ENCODE results near the gene LYZL1. TPM values are rescaled to one million over a fixed set of nuclear protein-coding genes. Genes with fewer than 3 reads are reported as not detected.

LYZL1 gene
- total and polyA plus RNA-seq, 2 donors (not counting 1 experiment from before 2014, with no cell fraction given) = not detected

DNA sequence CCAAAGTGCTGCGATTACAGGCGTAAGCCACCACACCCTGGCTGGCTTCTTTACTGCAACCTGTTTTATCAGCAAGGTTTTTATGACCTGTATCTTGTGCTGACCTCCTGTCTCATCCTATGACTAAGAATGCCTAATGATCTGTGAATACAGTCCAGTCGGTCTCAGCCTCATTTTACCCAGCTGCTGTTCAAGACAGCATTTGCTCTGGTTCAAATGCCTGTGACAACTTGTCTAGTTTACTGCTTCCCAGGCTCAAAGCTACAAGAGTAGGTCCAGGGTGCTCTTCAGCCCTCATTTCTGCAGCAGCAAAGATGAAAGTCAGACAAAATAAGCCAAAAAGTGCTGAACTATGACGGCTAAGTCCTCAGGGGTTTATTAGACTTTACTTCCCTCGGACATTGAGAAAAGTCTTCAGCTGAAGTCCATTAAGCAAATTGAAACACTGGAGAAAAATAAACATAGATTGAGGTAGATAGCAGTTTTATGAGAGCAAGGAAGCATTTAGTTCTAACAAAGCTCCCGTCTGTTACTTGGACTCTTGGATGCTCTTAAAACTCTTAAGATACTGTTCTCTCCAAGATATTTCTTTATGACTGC, 12.5 kb upstream of the LYZL1 start:
- Histone ChIP-seq H2AFZ (ENCODE audit: low read length) (no peak overlapping the region), H3K79me2 (ENCODE audit: control insufficient read depth, insufficient read depth, low read length) (no peaks in the 10 kb centered on the region), H3K9ac (ENCODE audit: insufficient read depth, low read length) (no peak overlapping the region), H3K36me3 (ENCODE audit: control insufficient read depth, insufficient read depth, low read length) (no peaks in the 10 kb centered on the region), H4K20me1 (ENCODE audit: control insufficient read depth, extremely low read depth, insufficient read depth, low read length) (no peaks in the 10 kb centered on the region), H3K27me3 (ENCODE audit: control insufficient read depth, insufficient read depth, low read length) (no peaks in the 10 kb centered on the region), H3K4me1 (ENCODE audit: control insufficient read depth, extremely low read depth, insufficient read depth, low read length) (no peaks in the 10 kb centered on the region), H3K9me3 (ENCODE audit: control insufficient read depth, insufficient read depth, low read depth, low read length) (no peaks in the 10 kb centered on the region), H3K4me2 (ENCODE audit: extremely low read depth, insufficient read depth, low read length) (no peak overlapping the region), H3K4me3 (replicated peaks in 1 of 4; ENCODE audit: control extremely low read depth in 1 of 4, insufficient read depth in 1 of 4, low read depth in 3 of 4, low read length in 4 of 4) (no peak overlapping the region), H3K27ac (ENCODE audit: insufficient read depth, low read length) (no peak overlapping the region)
- TF ChIP-seq EZH2 (IDR thresholded peaks at IDR 0.05; ENCODE audit: low read length, missing control alignments) = no peak
- TF ChIP-seq, protein P1, sequence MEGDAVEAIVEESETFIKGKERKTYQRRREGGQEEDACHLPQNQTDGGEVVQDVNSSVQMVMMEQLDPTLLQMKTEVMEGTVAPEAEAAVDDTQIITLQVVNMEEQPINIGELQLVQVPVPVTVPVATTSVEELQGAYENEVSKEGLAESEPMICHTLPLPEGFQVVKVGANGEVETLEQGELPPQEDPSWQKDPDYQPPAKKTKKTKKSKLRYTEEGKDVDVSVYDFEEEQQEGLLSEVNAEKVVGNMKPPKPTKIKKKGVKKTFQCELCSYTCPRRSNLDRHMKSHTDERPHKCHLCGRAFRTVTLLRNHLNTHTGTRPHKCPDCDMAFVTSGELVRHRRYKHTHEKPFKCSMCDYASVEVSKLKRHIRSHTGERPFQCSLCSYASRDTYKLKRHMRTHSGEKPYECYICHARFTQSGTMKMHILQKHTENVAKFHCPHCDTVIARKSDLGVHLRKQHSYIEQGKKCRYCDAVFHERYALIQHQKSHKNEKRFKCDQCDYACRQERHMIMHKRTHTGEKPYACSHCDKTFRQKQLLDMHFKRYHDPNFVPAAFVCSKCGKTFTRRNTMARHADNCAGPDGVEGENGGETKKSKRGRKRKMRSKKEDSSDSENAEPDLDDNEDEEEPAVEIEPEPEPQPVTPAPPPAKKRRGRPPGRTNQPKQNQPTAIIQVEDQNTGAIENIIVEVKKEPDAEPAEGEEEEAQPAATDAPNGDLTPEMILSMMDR (conservative IDR thresholded peaks at IDR 0.05 in 1 of 2, IDR thresholded peaks at IDR 0.05 in 1 of 2; ENCODE audit: low read depth in 1 of 2, low read length in 2 of 2) = no peak
- DNase-seq (ENCODE audit: low read depth in 2 of 2) = no peak

DNA sequence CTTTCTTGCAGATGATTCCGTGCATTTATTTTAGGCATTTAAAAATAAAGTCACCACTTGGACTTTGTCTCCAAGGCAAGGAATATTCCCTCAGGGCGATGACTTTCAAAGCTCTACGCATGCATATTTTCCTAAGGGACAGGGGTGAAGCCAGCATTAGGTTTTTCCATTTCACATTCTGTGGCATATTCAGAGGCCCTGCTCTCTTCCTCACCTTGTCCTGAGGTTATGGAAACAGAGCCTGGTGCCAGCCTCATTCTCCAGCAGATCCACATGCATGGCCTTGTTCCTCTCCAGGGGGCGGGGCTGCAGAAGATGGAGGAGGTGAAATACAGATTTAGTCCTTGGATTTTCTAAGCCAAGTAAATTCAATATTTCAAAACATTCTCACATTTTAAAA, 11.6 kb upstream of the LYZL1 start:
- Histone ChIP-seq H3K27ac (ENCODE audit: insufficient read depth, low read length) (no peak overlapping the region), H3K4me3 (replicated peaks in 1 of 4; ENCODE audit: control extremely low read depth in 1 of 4, insufficient read depth in 1 of 4, low read depth in 3 of 4, low read length in 4 of 4) (no peak overlapping the region), H2AFZ (ENCODE audit: low read length) (no peak overlapping the region), H3K4me2 (ENCODE audit: extremely low read depth, insufficient read depth, low read length) (no peak overlapping the region), H4K20me1 (ENCODE audit: control insufficient read depth, extremely low read depth, insufficient read depth, low read length) (no peaks in the 10 kb centered on the region), H3K27me3 (ENCODE audit: control insufficient read depth, insufficient read depth, low read length) (no peaks in the 10 kb centered on the region), H3K36me3 (ENCODE audit: control insufficient read depth, insufficient read depth, low read length) (no peaks in the 10 kb centered on the region), H3K9ac (ENCODE audit: insufficient read depth, low read length) (no peak overlapping the region), H3K79me2 (ENCODE audit: control insufficient read depth, insufficient read depth, low read length) (no peaks in the 10 kb centered on the region), H3K4me1 (ENCODE audit: control insufficient read depth, extremely low read depth, insufficient read depth, low read length) (no peaks in the 10 kb centered on the region), H3K9me3 (ENCODE audit: control insufficient read depth, insufficient read depth, low read depth, low read length) (no peaks in the 10 kb centered on the region)
- DNase-seq (ENCODE audit: low read depth in 2 of 2) = no peak
- TF ChIP-seq EZH2 (IDR thresholded peaks at IDR 0.05; ENCODE audit: low read length, missing control alignments) = no peak
- TF ChIP-seq, protein P1 (conservative IDR thresholded peaks at IDR 0.05 in 1 of 2, IDR thresholded peaks at IDR 0.05 in 1 of 2; ENCODE audit: low read depth in 1 of 2, low read length in 2 of 2) = no peak

DNA sequence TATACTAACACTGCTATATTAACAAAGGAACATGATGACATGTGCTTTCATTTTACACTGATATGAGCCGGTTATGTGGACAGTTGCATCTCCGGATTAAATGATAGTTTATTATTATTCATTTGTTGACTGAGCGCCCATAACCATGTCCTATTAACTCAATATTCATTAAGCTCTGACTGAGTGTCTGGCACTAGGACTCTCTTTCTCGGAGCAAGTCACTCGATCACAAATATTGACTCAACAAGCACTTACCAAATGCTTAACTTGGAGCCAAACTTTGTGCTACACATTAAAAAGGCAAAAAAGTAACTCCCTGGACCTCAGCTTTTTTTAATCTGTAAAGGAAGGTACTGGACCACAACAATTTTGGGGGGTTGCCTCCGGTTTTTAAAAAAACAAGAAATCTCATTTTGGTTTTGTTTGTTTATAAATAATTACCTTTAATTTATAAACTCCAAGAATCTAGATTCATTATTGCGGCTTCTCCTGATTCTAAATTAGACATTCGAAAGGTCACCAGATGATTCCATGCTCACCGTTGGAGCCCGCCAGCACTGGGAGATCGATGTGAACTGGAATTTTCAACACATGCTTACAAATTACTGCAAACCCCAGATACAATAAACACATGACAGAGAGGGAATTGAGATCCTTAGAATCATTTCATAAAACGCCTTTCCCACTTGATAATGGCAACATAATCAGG, 8.9 kb upstream of the LYZL1 start:
- H3K4me2 ChIP-seq (ENCODE audit: extremely low read depth, insufficient read depth, low read length) = no peak overlapping the region
- H3K27ac ChIP-seq (ENCODE audit: insufficient read depth, low read length) = no peak overlapping the region
- no peaks in the 10 kb centered on the region for H3K36me3 ChIP-seq (ENCODE audit: control insufficient read depth, insufficient read depth, low read length)
- H3K9ac ChIP-seq (ENCODE audit: insufficient read depth, low read length) = no peak overlapping the region
- no peaks in the 10 kb centered on the region for H4K20me1 ChIP-seq (ENCODE audit: control insufficient read depth, extremely low read depth, insufficient read depth, low read length)
- H3K79me2 ChIP-seq (ENCODE audit: control insufficient read depth, insufficient read depth, low read length) = no peaks in the 10 kb centered on the region
- no peak overlapping the region for H3K4me3 ChIP-seq (replicated peaks in 1 of 4; ENCODE audit: control extremely low read depth in 1 of 4, insufficient read depth in 1 of 4, low read depth in 3 of 4, low read length in 4 of 4)
- TF ChIP-seq, protein P1 (conservative IDR thresholded peaks at IDR 0.05 in 1 of 2, IDR thresholded peaks at IDR 0.05 in 1 of 2; ENCODE audit: low read depth in 1 of 2, low read length in 2 of 2) = no peak
- no peaks in the 10 kb centered on the region for H3K27me3 ChIP-seq (ENCODE audit: control insufficient read depth, insufficient read depth, low read length)
- no peak for DNase-seq (ENCODE audit: low read depth in 2 of 2)
- H3K9me3 ChIP-seq (ENCODE audit: control insufficient read depth, insufficient read depth, low read depth, low read length) = no peaks in the 10 kb centered on the region
- H2AFZ ChIP-seq (ENCODE audit: low read length) = no peak overlapping the region
- H3K4me1 ChIP-seq (ENCODE audit: control insufficient read depth, extremely low read depth, insufficient read depth, low read length) = no peaks in the 10 kb centered on the region
